HepG2 (cell line): ENCODE results near the gene MAP2K2. TPM values are rescaled to one million over a fixed set of nuclear protein-coding genes. Genes with fewer than 3 reads are reported as not detected.
A peak's percentile ranks its signal among the peaks of the same experiment; 100 is the strongest.

ENCODE experiments used
- ATAC-seq: fragments of 200-7000 bp; cut with Tn5 transposase; 3 replicates; pipeline ENCODE4 v1.9.1; 2020; ENCODE audit warnings: mild to moderate bottlenecking, moderate library complexity
- BruUV-seq: library from RNA; stranded (reverse); fragments of 400-500 nt; replicated peaks from 2 replicates; lab custom pipeline; 2021; lab: Mats Ljungman, UMichigan
- CTCF ChIA-PET: fragments of 300-600 bp; formaldehyde crosslinking; extraction: SDS; loops from one replicate; lab custom pipeline; 2021; ENCODE audit warnings: low total read pairs, inconsistent platforms, low intra/inter-chr PET ratio; lab: Yijun Ruan, JAX
- POLR2A ChIA-PET: fragments of 350-600 bp; sonication (Branson Sonifier 250); formaldehyde crosslinking; loops from one replicate; lab custom pipeline; 2020; ENCODE audit warnings: antibody characterized with exemption, inconsistent platforms; lab: Yijun Ruan, JAX
- DNase-seq: peaks from one replicate; pipeline ENCODE4 v3.0.0-alpha.2; 2015; ENCODE audit warnings: low spot score
- FAIRE-seq: peaks from 3 replicates; lab custom pipeline; 2011; peaks lifted over from hg19 to GRCh38; lab: Jason Lieb, UNC
- H2AFZ ChIP-seq: one replicate; pipeline ENCODE4 v1.6.1; 2011; ENCODE audit warnings: low read length, inconsistent platforms
- H3K27ac ChIP-seq: fragments of 300-600 bp; 3 replicates; pipeline ENCODE4 v1.8.0; 2011; ENCODE audit warnings: mixed run types, mild to moderate bottlenecking, mixed read lengths, low read length, inconsistent platforms; ENCODE audit not compliant: insufficient read depth; ENCODE audit errors: extremely low read length
- H3K27me3 ChIP-seq, 2 experiments: fragments of 200-600 bp in 1 of 2; 2 replicates in 1 of 2; 3 replicates in 1 of 2; pipeline versions ENCODE4 v1.6.0 to v1.8.0; 2011; ENCODE audit warnings: low read length in 2 of 2, mild to moderate bottlenecking in 2 of 2, moderate library complexity in 2 of 2, inconsistent platforms in 1 of 2; ENCODE audit not compliant: insufficient read depth in 2 of 2, control insufficient read depth in 1 of 2
- H3K36me3 ChIP-seq, 2 experiments: fragments of 200-600 bp in 1 of 2; replicated peaks in 1 of 2; 2 replicates in 1 of 2; 3 replicates in 1 of 2; pipeline versions ENCODE4 v1.5.1 to v1.8.0; 2011; ENCODE audit warnings: low read length in 2 of 2, inconsistent platforms in 1 of 2; ENCODE audit not compliant: insufficient read depth in 2 of 2, control insufficient read depth in 1 of 2
- H3K4me1 ChIP-seq: 2 replicates; pipeline ENCODE4 v1.5.1; 2012; ENCODE audit warnings: low read length, inconsistent platforms; ENCODE audit not compliant: insufficient read depth
- H3K4me2 ChIP-seq: 2 replicates; pipeline ENCODE4 v1.6.0; 2011; ENCODE audit warnings: low read depth, low read length, inconsistent platforms
- H3K4me3 ChIP-seq, 3 experiments: fragments of 200-600 bp in 1 of 3; sonication (generic), shearing (Covaris generic) in 1 of 3; replicated peaks in 1 of 3; 2 replicates each; pipeline ENCODE4 v1.5.1; 2011 to 2016; ENCODE audit warnings: low read length in 3 of 3, inconsistent platforms in 2 of 3, low read depth in 2 of 3, mild to moderate bottlenecking in 2 of 3, control low read depth in 1 of 3, mixed read lengths in 1 of 3; ENCODE audit not compliant: insufficient read depth in 1 of 3
- H3K79me2 ChIP-seq: one replicate; pipeline ENCODE4 v1.6.1; 2011; ENCODE audit warnings: low read length, inconsistent platforms; ENCODE audit not compliant: insufficient read depth
- H3K9ac ChIP-seq: 2 replicates; pipeline ENCODE4 v1.6.0; 2011; ENCODE audit warnings: mild to moderate bottlenecking, low read depth, low read length, inconsistent platforms; ENCODE audit not compliant: insufficient read depth
- H3K9me3 ChIP-seq: 2 replicates; pipeline ENCODE4 v1.5.1; 2012; ENCODE audit warnings: mild to moderate bottlenecking, low read length
- H4K20me1 ChIP-seq: 2 replicates; pipeline ENCODE4 v1.6.0; 2011; ENCODE audit warnings: inconsistent platforms, mild to moderate bottlenecking, low read length, moderate library complexity; ENCODE audit not compliant: insufficient read depth
- ATF1 ChIP-seq: IDR thresholded peaks from 2 replicates; pipeline ENCODE4 v1.6.1; 2016; ENCODE audit warnings: mild to moderate bottlenecking, control low read depth
- NONO ChIP-seq, 2 experiments: fragments of 450-650 bp in 1 of 2; sonication (generic) in 1 of 2; formaldehyde crosslinking in 1 of 2; IDR thresholded peaks in 1 of 2; conservative IDR thresholded peaks in 1 of 2; 2 replicates each; pipeline versions ENCODE4 v1.6.1 to v1.8.0; 2017 to 2022; ENCODE audit warnings: mild to moderate bottlenecking in 1 of 2, missing genetic modification reagents in 1 of 2, moderate library complexity in 1 of 2
- PHB2 ChIP-seq: fragments of 450-650 bp; IDR thresholded peaks from 2 replicates; pipeline ENCODE4 v1.6.1; 2018; ENCODE audit not compliant: partially characterized antibody
- POLR2G ChIP-seq: fragments of 200-400 bp; formaldehyde crosslinking; IDR thresholded peaks from 2 replicates; pipeline ENCODE4 v1.6.1; 2018; ENCODE audit warnings: mild to moderate bottlenecking, low read depth, low read length, moderate library complexity
- RXRB ChIP-seq: IDR thresholded peaks from 2 replicates; pipeline ENCODE4 v1.6.1; 2016; ENCODE audit warnings: borderline replicate concordance, missing genetic modification reagents, missing compliant biosample characterization
- THYN1 ChIP-seq: sonication (generic); formaldehyde crosslinking; IDR thresholded peaks from 2 replicates; pipeline ENCODE4 v1.8.1; 2023; ENCODE audit warnings: low read depth, mild to moderate bottlenecking, moderate library complexity, missing genetic modification reagents, borderline replicate concordance
- XRCC5 ChIP-seq: fragments of 200-400 bp; formaldehyde crosslinking; optimal IDR thresholded peaks from 2 replicates; pipeline ENCODE3; 2017; ENCODE audit warnings: mild to moderate bottlenecking, low read length
- ZBTB42 ChIP-seq: sonication (generic); formaldehyde crosslinking; IDR thresholded peaks from 2 replicates; pipeline ENCODE4 v1.5.0; 2020; ENCODE audit warnings: mild to moderate bottlenecking, missing genetic modification reagents
- ZFP36L1 ChIP-seq: sonication (generic); formaldehyde crosslinking; IDR thresholded peaks from 2 replicates; pipeline ENCODE4 v1.8.0; 2022; ENCODE audit warnings: mild to moderate bottlenecking, missing genetic modification reagents, moderate library complexity
- ZNF670 ChIP-seq: sonication (generic); formaldehyde crosslinking; IDR thresholded peaks from 2 replicates; pipeline ENCODE4 v1.8.0; 2022; ENCODE audit warnings: mild to moderate bottlenecking, missing genetic modification reagents, borderline replicate concordance
- ZSCAN29 ChIP-seq: sonication (generic); formaldehyde crosslinking; conservative IDR thresholded peaks from 2 replicates; pipeline ENCODE4 v1.4.0; 2020; ENCODE audit warnings: mild to moderate bottlenecking, missing genetic modification reagents
- WGBS: methylation state at CpG from one replicate; pipeline ENCODE4 v1.1.6; 2017; ENCODE audit warnings: low lambda C conversion rate; 5-methylcytosine and 5-hydroxymethylcytosine counted together
- in situ Hi-C: cut with HindIII; loops from 2 replicates; pipeline ENCODE4 v1.10.0; 2017; ENCODE audit warnings: low pct_unique_long_range_greater_than_20kb; ENCODE audit not compliant: extremely low pct_ligation_motif_present
- intact Hi-C: fragments of 100-400 bp; cut with micrococcal nuclease; formaldehyde crosslinking; loops from one replicate; pipeline ENCODE4 v1.10.0; 2022; ENCODE audit not compliant: unreplicated experiment
- polyA plus RNA-seq, 8 experiments: library from polyadenylated mRNA; depleted of rRNA in 3 of 8; stranded (reverse) in 7 of 8; unstranded in 1 of 8; fragments of >200 nt; fragmentation: Illumina TruSeq in 4 of 8; extraction: Trizol in 4 of 8; gene quantifications; 2 replicates each; pipeline versions ENCODE4 v1.2.1 to v1.2.3, GENCODE V29; 2011 to 2016; ENCODE audit warnings: low read depth in 4 of 8, missing spikeins in 1 of 8, mixed read lengths in 1 of 8; ENCODE audit not compliant: insufficient read depth in 1 of 8
- total RNA-seq, 5 experiments: library from RNA; depleted of rRNA; stranded (reverse); fragments of >200 nt; fragmentation: Illumina TruSeq; extraction: Trizol; gene quantifications; 2 replicates each; pipeline ENCODE4 v1.2.3, GENCODE V29; 2016; ENCODE audit warnings: low read depth in 1 of 5
- TF ChIP-seq, protein P1 (sequence below), 2 experiments: sonication (generic) in 1 of 2; formaldehyde crosslinking in 1 of 2; IDR thresholded peaks; 2 replicates each; pipeline versions ENCODE4 v1.4.0 to v1.6.1; 2016 to 2020; ENCODE audit warnings: borderline replicate concordance in 1 of 2, low read depth in 1 of 2, mild to moderate bottlenecking in 1 of 2, missing genetic modification reagents in 1 of 2
- TF ChIP-seq, protein P2 (sequence below): IDR thresholded peaks from 2 replicates; pipeline ENCODE4 v1.6.1; 2016; ENCODE audit warnings: missing biosample characterization, missing genetic modification reagents, low read depth
- TF ChIP-seq, protein P3 (sequence below): sonication (generic); formaldehyde crosslinking; IDR thresholded peaks from 2 replicates; pipeline ENCODE4 v1.4.0; 2020; ENCODE audit warnings: missing genetic modification reagents
- TF ChIP-seq, protein P4 (sequence below): sonication (generic); formaldehyde crosslinking; IDR thresholded peaks from 2 replicates; pipeline ENCODE4 v1.5.0; 2020; ENCODE audit warnings: missing genetic modification reagents

The MAP2K2 gene
- total and polyA plus RNA-seq, 2 of the 13 experiments (the other 11 are each of a cell fraction or from before 2014, with no cell fraction given), result 70.3 to 80.9 TPM

DNA sequence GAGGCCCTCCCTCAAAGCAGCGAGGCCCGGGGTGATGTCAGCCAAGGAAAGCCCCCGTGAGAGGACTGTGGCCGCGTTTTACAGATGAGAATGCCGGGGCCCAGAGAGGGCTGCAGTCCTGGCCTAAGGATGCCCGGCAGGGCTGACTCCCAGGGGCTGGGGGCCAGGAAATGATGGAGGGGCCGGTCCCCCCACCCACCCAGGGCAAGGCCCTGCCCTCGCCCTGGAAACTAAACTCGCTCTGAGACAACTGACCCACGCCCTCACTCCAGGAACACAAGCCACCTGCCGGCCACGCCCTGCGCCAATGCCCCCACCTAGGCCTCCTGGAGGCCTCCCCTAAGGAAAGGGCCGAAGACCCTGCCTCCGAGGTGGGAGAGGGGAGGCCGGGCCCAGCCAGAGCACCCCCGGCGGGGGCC, 64.5 kb downstream of the MAP2K2 start:
- in situ Hi-C loops, result no loop called here
- Histone ChIP-seq H3K79me2 (peaks cover 81% of the 10 kb centered on the region), H3K9me3 (no peaks in the 10 kb centered on the region), H3K4me3 (peak overlapping the region; percentile 33 to 69 (median 58)), H2AFZ (no peak overlapping the region), H3K4me2 (peak overlapping the region; percentile 79), H3K27me3 (no peaks in the 10 kb centered on the region), H3K4me1 (peaks cover 68% of the 10 kb centered on the region), H3K27ac (peak overlapping the region; percentile 94), H3K9ac (peak overlapping the region; percentile 91), H4K20me1 (peaks cover 65% of the 10 kb centered on the region), H3K36me3 (peaks cover 12 to 33% of the 10 kb centered on the region in 2 experiments)
- WGBS, result 0% methylated on average over 2 of the region's 19 CpGs
- FAIRE-seq (no peak), ATAC-seq (no peak), DNase-seq (no peak)
- intact Hi-C loops, result loop anchor here (10.0 kb wide), 1 partner anchor 85 kb away; no protein-coding TSS in a partner anchor
- no TSS peak for BruUV-seq
- ChIA-PET POLR2A (interaction anchor here (1.4 to 2.1 kb wide), 6 partner anchors 14 to 89 kb away, joined by 3 to 10 read pairs (median 6); partner anchors contain the start of genes DAPK3, EEF2 and PIAS4), CTCF (no interaction called here)
- TF ChIP-seq ZBTB42 (CRISPR knock-in tag), result no peak
- no peak for TF ChIP-seq ZFP36L1 (CRISPR knock-in tag)
- TF ChIP-seq XRCC5, result peak; percentile 1
- TF ChIP-seq, protein P1, sequence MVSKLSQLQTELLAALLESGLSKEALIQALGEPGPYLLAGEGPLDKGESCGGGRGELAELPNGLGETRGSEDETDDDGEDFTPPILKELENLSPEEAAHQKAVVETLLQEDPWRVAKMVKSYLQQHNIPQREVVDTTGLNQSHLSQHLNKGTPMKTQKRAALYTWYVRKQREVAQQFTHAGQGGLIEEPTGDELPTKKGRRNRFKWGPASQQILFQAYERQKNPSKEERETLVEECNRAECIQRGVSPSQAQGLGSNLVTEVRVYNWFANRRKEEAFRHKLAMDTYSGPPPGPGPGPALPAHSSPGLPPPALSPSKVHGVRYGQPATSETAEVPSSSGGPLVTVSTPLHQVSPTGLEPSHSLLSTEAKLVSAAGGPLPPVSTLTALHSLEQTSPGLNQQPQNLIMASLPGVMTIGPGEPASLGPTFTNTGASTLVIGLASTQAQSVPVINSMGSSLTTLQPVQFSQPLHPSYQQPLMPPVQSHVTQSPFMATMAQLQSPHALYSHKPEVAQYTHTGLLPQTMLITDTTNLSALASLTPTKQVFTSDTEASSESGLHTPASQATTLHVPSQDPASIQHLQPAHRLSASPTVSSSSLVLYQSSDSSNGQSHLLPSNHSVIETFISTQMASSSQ (IDR thresholded peaks at IDR 0.05; ENCODE audit: low read depth), result no peak
- TF ChIP-seq, protein P1 (CRISPR knock-in tag; IDR thresholded peaks at IDR 0.05; ENCODE audit: borderline replicate concordance), result no peak
- TF ChIP-seq, protein P2, sequence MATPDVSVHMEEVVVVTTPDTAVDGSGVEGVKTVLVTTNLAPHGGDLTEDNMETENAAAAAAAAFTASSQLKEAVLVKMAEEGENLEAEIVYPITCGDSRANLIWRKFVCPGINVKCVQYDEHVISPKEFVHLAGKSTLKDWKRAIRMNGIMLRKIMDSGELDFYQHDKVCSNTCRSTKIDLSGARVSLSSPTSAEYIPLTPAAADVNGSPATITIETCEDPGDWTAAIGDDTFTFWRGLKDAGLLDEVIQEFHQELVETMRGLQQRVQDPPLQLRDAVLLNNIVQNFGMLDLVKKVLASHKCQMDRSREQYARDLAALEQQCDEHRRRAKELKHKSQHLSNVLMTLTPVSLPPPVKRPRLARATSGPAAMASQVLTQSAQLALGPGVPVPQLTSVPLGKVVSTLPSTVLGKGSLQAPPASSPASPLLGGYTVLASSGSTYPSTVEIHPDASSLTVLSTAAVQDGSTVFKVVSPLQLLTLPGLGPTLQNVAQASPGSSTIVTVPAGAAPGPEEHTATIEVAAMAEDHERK (CRISPR knock-in tag), result no peak
- no peak for TF ChIP-seq ZSCAN29
- no peak for TF ChIP-seq THYN1 (CRISPR knock-in tag)
- no peak for TF ChIP-seq RXRB
- no peak for TF ChIP-seq ZNF670 (CRISPR knock-in tag)
- no peak for TF ChIP-seq ATF1 (CRISPR knock-in tag)
- TF ChIP-seq POLR2G, result peak; percentile 10; the same call in 1 of the 2 replicates
- TF ChIP-seq, protein P3, sequence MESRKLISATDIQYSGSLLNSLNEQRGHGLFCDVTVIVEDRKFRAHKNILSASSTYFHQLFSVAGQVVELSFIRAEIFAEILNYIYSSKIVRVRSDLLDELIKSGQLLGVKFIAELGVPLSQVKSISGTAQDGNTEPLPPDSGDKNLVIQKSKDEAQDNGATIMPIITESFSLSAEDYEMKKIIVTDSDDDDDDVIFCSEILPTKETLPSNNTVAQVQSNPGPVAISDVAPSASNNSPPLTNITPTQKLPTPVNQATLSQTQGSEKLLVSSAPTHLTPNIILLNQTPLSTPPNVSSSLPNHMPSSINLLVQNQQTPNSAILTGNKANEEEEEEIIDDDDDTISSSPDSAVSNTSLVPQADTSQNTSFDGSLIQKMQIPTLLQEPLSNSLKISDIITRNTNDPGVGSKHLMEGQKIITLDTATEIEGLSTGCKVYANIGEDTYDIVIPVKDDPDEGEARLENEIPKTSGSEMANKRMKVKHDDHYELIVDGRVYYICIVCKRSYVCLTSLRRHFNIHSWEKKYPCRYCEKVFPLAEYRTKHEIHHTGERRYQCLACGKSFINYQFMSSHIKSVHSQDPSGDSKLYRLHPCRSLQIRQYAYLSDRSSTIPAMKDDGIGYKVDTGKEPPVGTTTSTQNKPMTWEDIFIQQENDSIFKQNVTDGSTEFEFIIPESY (CRISPR knock-in tag), result peak; percentile 87
- no peak for TF ChIP-seq NONO (IDR thresholded peaks at IDR 0.05)
- TF ChIP-seq NONO (CRISPR knock-in tag; conservative IDR thresholded peaks at IDR 0.05), result no peak
- TF ChIP-seq, protein P4, sequence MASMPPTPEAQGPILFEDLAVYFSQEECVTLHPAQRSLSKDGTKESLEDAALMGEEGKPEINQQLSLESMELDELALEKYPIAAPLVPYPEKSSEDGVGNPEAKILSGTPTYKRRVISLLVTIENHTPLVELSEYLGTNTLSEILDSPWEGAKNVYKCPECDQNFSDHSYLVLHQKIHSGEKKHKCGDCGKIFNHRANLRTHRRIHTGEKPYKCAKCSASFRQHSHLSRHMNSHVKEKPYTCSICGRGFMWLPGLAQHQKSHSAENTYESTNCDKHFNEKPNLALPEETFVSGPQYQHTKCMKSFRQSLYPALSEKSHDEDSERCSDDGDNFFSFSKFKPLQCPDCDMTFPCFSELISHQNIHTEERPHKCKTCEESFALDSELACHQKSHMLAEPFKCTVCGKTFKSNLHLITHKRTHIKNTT (CRISPR knock-in tag), result no peak
- TF ChIP-seq PHB2, result no peak
